GM12878 (cell line): ENCODE data around the gene TEX51. TPM values are rescaled to one million over a fixed set of nuclear protein-coding genes. Genes with fewer than 3 reads are reported as not detected.

ENCODE experiments used
- ATAC-seq: fragments of 200-7000 bp; cut with Tn5 transposase; 3 replicates; pipeline ENCODE4 v1.9.1; 2020; ENCODE audit warnings: mild to moderate bottlenecking, moderate library complexity
- BruUV-seq: library from RNA; stranded (reverse); fragments of 400-500 nt; replicated peaks from 2 replicates; lab custom pipeline; 2021; lab: Mats Ljungman, UMichigan
- CTCF ChIA-PET: fragments of 300-600 bp; sonication (Branson Sonifier 250); formaldehyde crosslinking; extraction: SDS; loops from one replicate; lab custom pipeline; 2021; ENCODE audit warnings: inconsistent platforms; lab: Yijun Ruan, JAX
- POLR2A ChIA-PET: fragments of 350-600 bp; formaldehyde crosslinking; extraction: SDS; loops from one replicate; lab custom pipeline; 2021; ENCODE audit warnings: inconsistent platforms; lab: Charles Lee
- RAD21 ChIA-PET: fragments of 300-600 bp; sonication (Branson Sonifier 250); formaldehyde crosslinking; loops from one replicate; lab custom pipeline; 2023; ENCODE audit warnings: antibody characterized with exemption; ENCODE audit not compliant: unreplicated experiment; lab: Charles Lee
- SMC1A ChIA-PET: fragments of 300-600 bp; sonication (Branson Sonifier 250); formaldehyde crosslinking; loops from one replicate; lab custom pipeline; 2023; ENCODE audit not compliant: unreplicated experiment, uncharacterized antibody; lab: Charles Lee
- DNase-seq: peaks from one replicate; pipeline ENCODE4 v3.0.0-alpha.2; 2011; ENCODE audit warnings: low read depth, low spot score
- FAIRE-seq: peaks from 3 replicates; lab custom pipeline; 2011; peaks lifted over from hg19 to GRCh38; lab: Jason Lieb, UNC
- H2AFZ ChIP-seq: 2 replicates; pipeline ENCODE4 v1.6.0; 2011; ENCODE audit warnings: low read depth, low read length, control low read depth; ENCODE audit not compliant: control insufficient read depth
- H3K27ac ChIP-seq: 2 replicates; pipeline ENCODE4 v1.5.1; 2011; ENCODE audit warnings: control low read depth; ENCODE audit not compliant: control insufficient read depth, insufficient read depth
- H3K27me3 ChIP-seq, 2 experiments: replicated peaks in 1 of 2; 2 replicates each; pipeline versions ENCODE4 v1.6.0 to v1.6.1; 2011; ENCODE audit warnings: low read length in 1 of 2; ENCODE audit not compliant: control insufficient read depth in 2 of 2, insufficient read depth in 2 of 2
- H3K36me3 ChIP-seq, 2 experiments: 2 replicates each; pipeline ENCODE4 v1.5.1; 2011; ENCODE audit warnings: low read length in 1 of 2; ENCODE audit not compliant: control insufficient read depth in 2 of 2, insufficient read depth in 2 of 2
- H3K4me1 ChIP-seq: 2 replicates; pipeline ENCODE4 v1.6.1; 2011; ENCODE audit warnings: mild to moderate bottlenecking, low read length, moderate library complexity, mixed read lengths; ENCODE audit not compliant: control insufficient read depth, insufficient read depth
- H3K4me2 ChIP-seq: 2 replicates; pipeline ENCODE4 v1.6.0; 2011; ENCODE audit warnings: control low read depth; ENCODE audit not compliant: control insufficient read depth, insufficient read depth
- H3K4me3 ChIP-seq: fragments of 200-600 bp; sonication (generic); 2 replicates; pipeline ENCODE4 v1.5.1; 2016
- H3K79me2 ChIP-seq: 2 replicates; pipeline ENCODE4 v1.6.0; 2011; ENCODE audit warnings: low read length; ENCODE audit not compliant: control insufficient read depth, insufficient read depth
- H3K9ac ChIP-seq: 2 replicates; pipeline ENCODE4 v1.8.0; 2011; ENCODE audit warnings: low read length, control low read depth, mixed read lengths; ENCODE audit not compliant: control insufficient read depth, insufficient read depth
- H3K9me3 ChIP-seq: replicated peaks from 3 replicates; pipeline ENCODE4 v1.5.1; 2011; ENCODE audit warnings: mild to moderate bottlenecking, low read length; ENCODE audit not compliant: control insufficient read depth, insufficient read depth
- H4K20me1 ChIP-seq: 2 replicates; pipeline ENCODE4 v1.6.0; 2011; ENCODE audit not compliant: control insufficient read depth, insufficient read depth
- BCL11A ChIP-seq: IDR thresholded peaks from 2 replicates; pipeline ENCODE4 v1.6.1; 2011; ENCODE audit warnings: low read depth, low read length
- CHD1 ChIP-seq: IDR thresholded peaks from 2 replicates; pipeline ENCODE4 v1.6.1; 2012; ENCODE audit warnings: low read depth, low read length, improper control_type of control experiment
- FOXM1 ChIP-seq: IDR thresholded peaks from 2 replicates; pipeline ENCODE4 v1.6.1; 2012; ENCODE audit warnings: low read depth, mild to moderate bottlenecking, inconsistent platforms, low read length, moderate library complexity
- KLF5 ChIP-seq: fragments of 450-650 bp; IDR thresholded peaks from 2 replicates; pipeline ENCODE4 v1.6.1; 2014; ENCODE audit warnings: mild to moderate bottlenecking; ENCODE audit not compliant: partially characterized antibody
- MTA3 ChIP-seq: IDR thresholded peaks from 2 replicates; pipeline ENCODE4 v1.6.1; 2012; ENCODE audit warnings: low read length, inconsistent platforms, borderline replicate concordance
- MYB ChIP-seq: fragments of 150-350 bp; IDR thresholded peaks from 2 replicates; pipeline ENCODE4 v1.6.1; 2014; ENCODE audit warnings: mild to moderate bottlenecking, low read depth, low read length, borderline replicate concordance
- NFXL1 ChIP-seq: fragments of 450-650 bp; IDR thresholded peaks from 2 replicates; pipeline ENCODE4 v1.6.1; 2017; ENCODE audit warnings: antibody characterized with exemption, mild to moderate bottlenecking, borderline replicate concordance
- PAX5 ChIP-seq: IDR thresholded peaks from 2 replicates; pipeline ENCODE4 v1.6.1; 2011; ENCODE audit warnings: low read depth, low read length, borderline replicate concordance
- PKNOX1 ChIP-seq: fragments of 450-650 bp; IDR thresholded peaks from 2 replicates; pipeline ENCODE4 v1.6.1; 2016; ENCODE audit warnings: mild to moderate bottlenecking
- POU2F2 ChIP-seq: IDR thresholded peaks from 3 replicates; pipeline ENCODE4 v1.6.1; 2011; ENCODE audit warnings: low read depth, mild to moderate bottlenecking, low read length, borderline replicate concordance
- RBBP5 ChIP-seq: fragments of 200-600 bp; sonication (generic); conservative IDR thresholded peaks from 2 replicates; pipeline ENCODE4 v1.6.1; 2016
- SMC3 ChIP-seq: IDR thresholded peaks from 2 replicates; pipeline ENCODE4 v1.6.1; 2011; ENCODE audit warnings: low read length, improper control_type of control experiment, borderline replicate concordance
- SUPT20H ChIP-seq: IDR thresholded peaks from 2 replicates; pipeline ENCODE4 v1.6.1; 2011; ENCODE audit warnings: low read depth, mild to moderate bottlenecking, low read length, moderate library complexity, borderline replicate concordance; ENCODE audit not compliant: control insufficient read depth
- YY1 ChIP-seq: IDR thresholded peaks from 2 replicates; pipeline ENCODE4 v1.6.1; 2011; ENCODE audit warnings: low read depth, mild to moderate bottlenecking, low read length
- ZBTB33 ChIP-seq: fragments of 450-650 bp; IDR thresholded peaks from 2 replicates; pipeline ENCODE4 v1.6.1; 2017; ENCODE audit warnings: mild to moderate bottlenecking
- WGBS: methylation state at CpG from one replicate; pipeline ENCODE4 v1.1.6; 2016; ENCODE audit warnings: low lambda C conversion rate; ENCODE audit not compliant: insufficient replicate concordance, insufficient coverage; ENCODE audit errors: missing lambda C conversion rate; 5-methylcytosine and 5-hydroxymethylcytosine counted together
- in situ Hi-C: fragments of 300-500 bp; cut with MboI; formaldehyde crosslinking; loops from 9 replicates; pipeline ENCODE4 v1.14.3; 2018; ENCODE audit warnings: mixed read lengths
- intact Hi-C: fragments of 100-400 bp; cut with micrococcal nuclease; formaldehyde crosslinking; loops from one replicate; pipeline ENCODE4 v1.14.2; 2022; ENCODE audit not compliant: unreplicated experiment
- polyA plus RNA-seq, 11 experiments: library from polyadenylated mRNA; depleted of rRNA in 4 of 11; unstranded in 6 of 11; stranded (reverse) in 5 of 11; fragments of >200 nt; fragmentation: Nextera tagmentation in 4 of 11; fragmentation: Illumina TruSeq in 1 of 11; extraction: Ambion mirVana in 4 of 11; extraction: Trizol in 1 of 11; gene quantifications; 1 replicate in 1 of 11; 2 replicates in 10 of 11; pipeline versions ENCODE4 v1.2.1 to v1.2.3, GENCODE V29; 2011 to 2016; ENCODE audit warnings: inconsistent platforms in 2 of 11, missing spikeins in 2 of 11, low read depth in 1 of 11
- total RNA-seq, 4 experiments: library from RNA; depleted of rRNA in 3 of 4; stranded (reverse); fragments of >200 nt in 3 of 4; fragmentation: Illumina TruSeq in 1 of 4; extraction: Trizol in 1 of 4; gene quantifications; 2 replicates each; pipeline versions ENCODE4 v1.2.1 to v1.2.3, GENCODE V29; 2013 to 2021
- TF ChIP-seq, protein P1 (sequence below): fragments of 150-350 bp; IDR thresholded peaks from 2 replicates; pipeline ENCODE4 v1.6.1; 2016; ENCODE audit warnings: low read depth, low read length

Gene TEX51
- total and polyA plus RNA-seq, 10 of the 15 experiments (the other 5 are each of a cell fraction or from before 2014, with no cell fraction given): not detected

DNA sequence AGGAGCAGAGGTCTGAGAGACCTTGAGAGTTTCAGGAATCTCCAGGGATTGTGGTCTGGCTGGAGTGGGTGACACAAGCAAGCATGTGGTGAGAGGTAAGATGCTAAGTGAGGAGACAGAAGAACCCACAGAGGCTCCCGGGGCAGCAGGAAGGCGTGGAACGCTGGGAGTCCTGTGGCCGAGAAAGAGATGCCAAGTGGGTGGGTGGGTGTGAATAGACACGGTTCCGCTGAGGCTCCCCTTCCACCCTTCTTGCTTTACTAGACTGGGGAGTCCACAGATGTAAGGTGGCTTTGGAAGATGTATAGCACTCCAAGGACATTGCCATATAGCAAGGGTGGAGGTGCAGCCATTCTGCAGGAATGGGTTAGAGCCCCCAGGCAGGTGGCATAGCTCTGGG lies 4.2 kb downstream of the TEX51 start (continued):
- TF ChIP-seq PKNOX1 (no peak), NFXL1 (no peak), POU2F2 (no peak)

GRCh38 chr2:126905991-126906390 lies 7.3 kb downstream of the TEX51 start:
- ChIA-PET CTCF (no interaction called here), POLR2A (no interaction called here)
- H3K4me1 ChIP-seq: no peaks in the 10 kb centered on the region

More at GRCh38 chr2:126905991-126906390, 7.3 kb downstream of the TEX51 start:
- Histone ChIP-seq H3K4me2 (no peak overlapping the region), H4K20me1 (no peaks in the 10 kb centered on the region), H3K4me3 (no peak overlapping the region), H3K9me3 (no peaks in the 10 kb centered on the region; the same call in 2 of the 3 replicates), H3K27ac (no peak overlapping the region), H3K36me3 (no peaks in the 10 kb centered on the region), H2AFZ (no peak overlapping the region), H3K79me2 (no peaks in the 10 kb centered on the region), H3K27me3 (peaks cover 0 to 2% of the 10 kb centered on the region in 2 experiments; a peak in 2 of 4 replicates), H3K9ac (no peak overlapping the region)
- in situ Hi-C loops: no loop called here
- DNase-seq (no peak), FAIRE-seq (no peak), ATAC-seq (no peak)
- RAD21 ChIA-PET: no interaction called here
- intact Hi-C loops: no loop called here
- SMC1A ChIA-PET: no interaction called here
- 15% methylated on average over 5 of the region's 5 CpGs for WGBS
- BruUV-seq: no TSS peak
- TF ChIP-seq CHD1 (no peak), MYB (no peak), PAX5 (no peak), KLF5 (no peak), SUPT20H (no peak), SMC3 (no peak), BCL11A (no peak), YY1 (no peak), FOXM1 (no peak), RBBP5 (no peak), ZBTB33 (no peak), MTA3 (no peak)
- TF ChIP-seq, protein P1, sequence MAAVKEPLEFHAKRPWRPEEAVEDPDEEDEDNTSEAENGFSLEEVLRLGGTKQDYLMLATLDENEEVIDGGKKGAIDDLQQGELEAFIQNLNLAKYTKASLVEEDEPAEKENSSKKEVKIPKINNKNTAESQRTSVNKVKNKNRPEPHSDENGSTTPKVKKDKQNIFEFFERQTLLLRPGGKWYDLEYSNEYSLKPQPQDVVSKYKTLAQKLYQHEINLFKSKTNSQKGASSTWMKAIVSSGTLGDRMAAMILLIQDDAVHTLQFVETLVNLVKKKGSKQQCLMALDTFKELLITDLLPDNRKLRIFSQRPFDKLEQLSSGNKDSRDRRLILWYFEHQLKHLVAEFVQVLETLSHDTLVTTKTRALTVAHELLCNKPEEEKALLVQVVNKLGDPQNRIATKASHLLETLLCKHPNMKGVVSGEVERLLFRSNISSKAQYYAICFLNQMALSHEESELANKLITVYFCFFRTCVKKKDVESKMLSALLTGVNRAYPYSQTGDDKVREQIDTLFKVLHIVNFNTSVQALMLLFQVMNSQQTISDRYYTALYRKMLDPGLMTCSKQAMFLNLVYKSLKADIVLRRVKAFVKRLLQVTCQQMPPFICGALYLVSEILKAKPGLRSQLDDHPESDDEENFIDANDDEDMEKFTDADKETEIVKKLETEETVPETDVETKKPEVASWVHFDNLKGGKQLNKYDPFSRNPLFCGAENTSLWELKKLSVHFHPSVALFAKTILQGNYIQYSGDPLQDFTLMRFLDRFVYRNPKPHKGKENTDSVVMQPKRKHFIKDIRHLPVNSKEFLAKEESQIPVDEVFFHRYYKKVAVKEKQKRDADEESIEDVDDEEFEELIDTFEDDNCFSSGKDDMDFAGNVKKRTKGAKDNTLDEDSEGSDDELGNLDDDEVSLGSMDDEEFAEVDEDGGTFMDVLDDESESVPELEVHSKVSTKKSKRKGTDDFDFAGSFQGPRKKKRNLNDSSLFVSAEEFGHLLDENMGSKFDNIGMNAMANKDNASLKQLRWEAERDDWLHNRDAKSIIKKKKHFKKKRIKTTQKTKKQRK: no peak
